ENCODE data around the gene MBD2.
"Not testable (repeated sequence)": the region's sequence is repeated elsewhere in the genome, so short reads cannot be mapped to it uniquely, and the experiment has no call there.

Gene MBD2

GRCh38 chr18:54238173-54238936, 13.9 kb upstream of the MBD2 start:
- no peak for DNase-seq (ENCODE audit: low read depth)

- no peak for DNase-seq (ENCODE audit: low read depth)
Observed at GRCh38 chr18:54235871-54236270, 11.4 kb upstream of the MBD2 start.

GRCh38 chr18:54233747-54234146, 9.3 kb upstream of the MBD2 start:
- DNase-seq (ENCODE audit: low read depth), result no peak

GRCh38 chr18:54233228-54233625, 8.8 kb upstream of the MBD2 start:
- no peak for DNase-seq (ENCODE audit: low read depth)

GRCh38 chr18:54232485-54233227, 8.2 kb upstream of the MBD2 start:
- no peak for DNase-seq (ENCODE audit: low read depth)

- DNase-seq (ENCODE audit: low read depth), result no peak
Observed at GRCh38 chr18:54229421-54230059, 5.1 kb upstream of the MBD2 start.

GRCh38 chr18:54228364-54228763, 3.9 kb upstream of the MBD2 start:
- DNase-seq (ENCODE audit: low read depth), result no peak

GRCh38 chr18:54223568-54224241, 764 bp downstream of the MBD2 start:
- DNase-seq (ENCODE audit: low read depth), result peak; percentile 29

GRCh38 chr18:54222922-54223567, 1.4 kb downstream of the MBD2 start:
- peak; percentile 20 for DNase-seq (ENCODE audit: low read depth)

GRCh38 chr18:54220406-54220805, 4.1 kb downstream of the MBD2 start:
- DNase-seq (ENCODE audit: low read depth), result no peak

GRCh38 chr18:54218803-54219202, 5.7 kb downstream of the MBD2 start:
- DNase-seq (ENCODE audit: low read depth), result not testable (repeated sequence)

- no peak for DNase-seq (ENCODE audit: low read depth)
Observed at GRCh38 chr18:54218299-54218698, 6.2 kb downstream of the MBD2 start.

GRCh38 chr18:54217624-54218023, 6.8 kb downstream of the MBD2 start:
- DNase-seq (ENCODE audit: low read depth), result no peak

- no peak for DNase-seq (ENCODE audit: low read depth)
Observed at GRCh38 chr18:54215069-54215468, 9.4 kb downstream of the MBD2 start.

GRCh38 chr18:54210463-54210862, 14.0 kb downstream of the MBD2 start:
- DNase-seq (ENCODE audit: low read depth), result no peak

- DNase-seq (ENCODE audit: low read depth), result no peak
Observed at GRCh38 chr18:54209471-54210180, 14.8 kb downstream of the MBD2 start.

GRCh38 chr18:54206447-54206846, 18.0 kb downstream of the MBD2 start:
- no peak for DNase-seq (ENCODE audit: low read depth)

GRCh38 chr18:54205959-54206358, 18.5 kb downstream of the MBD2 start:
- no peak for DNase-seq (ENCODE audit: low read depth)

GRCh38 chr18:54205448-54205847, 19.0 kb downstream of the MBD2 start:
- not testable (repeated sequence) for DNase-seq (ENCODE audit: low read depth)

- no peak for DNase-seq (ENCODE audit: low read depth)
Observed at GRCh38 chr18:54204883-54205282, 19.6 kb downstream of the MBD2 start.

- DNase-seq (ENCODE audit: low read depth), result no peak
Observed at GRCh38 chr18:54203914-54204313, 20.6 kb downstream of the MBD2 start.

Measured in activated T-helper 9 cell treated with anti-CD3 and anti-CD28 coated beads, Interleukin-2, amount 50 U/mL, for 16 hours (primary cell).